Measurements from ENCODE around the gene GTF3C2. TPM values are rescaled to one million over a fixed set of nuclear protein-coding genes. Genes with fewer than 3 reads are reported as not detected.

Gene GTF3C2
- total RNA-seq, 1 donor = 33.4 TPM

GRCh38 chr2:27381577-27382181, 25.1 kb upstream of the GTF3C2 start:
- no peak overlapping the region for H3K4me3 ChIP-seq (ENCODE audit: low read depth, low read length)
- DNase-seq (ENCODE audit: low read depth) = no peak
- no peak for TF ChIP-seq CTCF (IDR thresholded peaks at IDR 0.05; ENCODE audit: insufficient read depth, low read length)

- peak; percentile 93 for DNase-seq (ENCODE audit: low read depth)
Observed at GRCh38 chr2:27380626-27381545, 24.3 kb upstream of the GTF3C2 start, which contains the start of gene ZNF513. Gene ZNF513 (minus strand): TSS chr2:27380734. CDS start chr2:27380526, 208 bp downstream.

GRCh38 chr2:27379836-27380625, 23.5 kb upstream of the GTF3C2 start:
- peak overlapping the region; percentile 88 for H3K4me3 ChIP-seq (ENCODE audit: low read depth, low read length)
- peak; percentile 35 for DNase-seq (ENCODE audit: low read depth)
- TF ChIP-seq CTCF (IDR thresholded peaks at IDR 0.05; ENCODE audit: insufficient read depth, low read length) = no peak

More at GRCh38 chr2:27380626-27381545, 24.3 kb upstream of the GTF3C2 start, which contains the start of gene ZNF513:
- peak within 1 kb of the TSS; percentile 88 for H3K4me3 ChIP-seq (ENCODE audit: low read depth, low read length)
- TF ChIP-seq CTCF (IDR thresholded peaks at IDR 0.05; ENCODE audit: insufficient read depth, low read length) = no peak

GRCh38 chr2:27379383-27379835, 22.8 kb upstream of the GTF3C2 start:
- TF ChIP-seq CTCF (IDR thresholded peaks at IDR 0.05; ENCODE audit: insufficient read depth, low read length) = no peak
- peak; percentile 25 for DNase-seq (ENCODE audit: low read depth)
- H3K4me3 ChIP-seq (ENCODE audit: low read depth, low read length) = peak overlapping the region; percentile 88

- no peak for DNase-seq (ENCODE audit: low read depth)
- no peak for TF ChIP-seq CTCF (IDR thresholded peaks at IDR 0.05; ENCODE audit: insufficient read depth, low read length)
- peak overlapping the region; percentile 88 for H3K4me3 ChIP-seq (ENCODE audit: low read depth, low read length)
Observed at GRCh38 chr2:27378809-27379290, 22.3 kb upstream of the GTF3C2 start.

Measured in fibroblast of the aortic adventitia (primary cell).